H1 (cell line): ENCODE results near the gene YBX2. TPM values are rescaled to one million over a fixed set of nuclear protein-coding genes. Genes with fewer than 3 reads are reported as not detected.

Experiments used
- CBX8 ChIP-seq: fragments of 300-800, 300-1000 bp; sonication (generic); IDR thresholded peaks from 2 replicates; pipeline ENCODE4 v1.7.1; 2016; ENCODE audit warnings: low read depth, low read length, borderline replicate concordance
- HDAC2 ChIP-seq, 2 experiments: fragments of 300-600 bp in 1 of 2; sonication (generic) in 1 of 2; IDR thresholded peaks; 2 replicates each; pipeline ENCODE4 v1.6.1; 2011 to 2012; ENCODE audit warnings: low read depth in 2 of 2, low read length in 2 of 2, mild to moderate bottlenecking in 2 of 2, moderate library complexity in 2 of 2, borderline replicate concordance in 1 of 2, inconsistent platforms in 1 of 2
- SP4 ChIP-seq: IDR thresholded peaks from 2 replicates; pipeline ENCODE4 v1.6.1; 2012; ENCODE audit warnings: low read length, inconsistent platforms
- polyA plus RNA-seq, 7 experiments: library from polyadenylated mRNA; depleted of rRNA in 3 of 7; stranded (reverse) in 5 of 7; unstranded in 2 of 7; fragments of >200 nt in 5 of 7; fragments of 200-250 nt in 2 of 7; gene quantifications; 1 replicate in 5 of 7; 2 replicates in 1 of 7; 4 replicates in 1 of 7; pipeline versions ENCODE4 v1.2.1 to v1.2.3, GENCODE V29; 2011 to 2013; ENCODE audit warnings: missing spikeins in 2 of 7, mixed read lengths in 2 of 7
- total RNA-seq: library from RNA; stranded (reverse); fragmentation: NEBNext Ultra II Directional; extraction: Animal tissue kit (Norgen Biotek cat#: 25700); gene quantifications from 2 replicates; pipeline ENCODE4 v1.2.1, GENCODE V29; 2021
- TF ChIP-seq, protein P1 (sequence below): IDR thresholded peaks from 2 replicates; pipeline ENCODE4 v1.6.1; 2012; ENCODE audit warnings: inconsistent platforms
- TF ChIP-seq, protein P2 (sequence below): IDR thresholded peaks from 2 replicates; pipeline ENCODE4 v1.6.1; 2012; ENCODE audit warnings: low read length, inconsistent platforms

Gene YBX2
- total and polyA plus RNA-seq, 2 of the 8 experiments (the other 6 are each of a cell fraction or from before 2014, with no cell fraction given): 19.2 to 30.5 TPM

DNA sequence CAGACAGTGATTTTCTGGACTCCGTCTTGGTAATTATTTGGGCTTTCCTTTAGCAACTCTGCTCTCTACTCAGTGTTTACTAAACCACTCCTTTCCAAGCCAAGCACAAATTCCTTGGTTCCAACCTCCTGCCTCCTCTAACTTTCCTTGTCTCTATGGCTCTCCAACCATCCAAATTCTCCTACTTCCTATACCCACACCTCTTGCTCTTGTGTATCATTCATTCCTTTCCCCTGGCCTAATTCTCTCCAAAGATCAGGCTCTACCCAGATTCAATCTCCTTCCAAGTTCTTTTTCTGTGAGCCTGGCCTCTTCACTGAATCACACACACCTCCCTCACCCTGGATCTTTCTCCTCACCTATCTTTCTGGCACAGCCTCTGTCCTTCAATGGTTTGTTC is 33.6 kb upstream of the YBX2 start (continued):
- TF ChIP-seq CBX8: no peak
- TF ChIP-seq, protein P1, sequence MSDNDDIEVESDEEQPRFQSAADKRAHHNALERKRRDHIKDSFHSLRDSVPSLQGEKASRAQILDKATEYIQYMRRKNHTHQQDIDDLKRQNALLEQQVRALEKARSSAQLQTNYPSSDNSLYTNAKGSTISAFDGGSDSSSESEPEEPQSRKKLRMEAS: no peak
- no peak for TF ChIP-seq SP4
- TF ChIP-seq HDAC2 (IDR thresholded peaks at IDR 0.05; ENCODE audit: borderline replicate concordance in 1 of 2, low read depth in 2 of 2, low read length in 2 of 2): no peak
- TF ChIP-seq, protein P2, sequence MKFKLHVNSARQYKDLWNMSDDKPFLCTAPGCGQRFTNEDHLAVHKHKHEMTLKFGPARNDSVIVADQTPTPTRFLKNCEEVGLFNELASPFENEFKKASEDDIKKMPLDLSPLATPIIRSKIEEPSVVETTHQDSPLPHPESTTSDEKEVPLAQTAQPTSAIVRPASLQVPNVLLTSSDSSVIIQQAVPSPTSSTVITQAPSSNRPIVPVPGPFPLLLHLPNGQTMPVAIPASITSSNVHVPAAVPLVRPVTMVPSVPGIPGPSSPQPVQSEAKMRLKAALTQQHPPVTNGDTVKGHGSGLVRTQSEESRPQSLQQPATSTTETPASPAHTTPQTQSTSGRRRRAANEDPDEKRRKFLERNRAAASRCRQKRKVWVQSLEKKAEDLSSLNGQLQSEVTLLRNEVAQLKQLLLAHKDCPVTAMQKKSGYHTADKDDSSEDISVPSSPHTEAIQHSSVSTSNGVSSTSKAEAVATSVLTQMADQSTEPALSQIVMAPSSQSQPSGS: no peak
